Right lobe of liver (tissue), 6 donors: Measurements from ENCODE around the gene LAMA1. TPM values are rescaled to one million over a fixed set of nuclear protein-coding genes. Genes with fewer than 3 reads are reported as not detected.

Experiments
- ATAC-seq, 4 donors: fragments of 200-7000 bp; cut with Tn5 transposase; one replicate each; pipeline ENCODE4 v1.9.1; 2020; ENCODE audit warnings: mild to moderate bottlenecking in 4 of 4, moderate library complexity in 4 of 4
- DNase-seq, 3 donors: peaks; one replicate each; pipeline ENCODE4 v3.0.0-alpha.2; 2020
- H3K27ac ChIP-seq, 3 donors: fragments of 200-600 bp; one replicate each; pipeline ENCODE4 v1.8.0; 2022
- H3K27me3 ChIP-seq, 2 donors: fragments of 200-600 bp; one replicate each; pipeline ENCODE4 v1.8.0; 2022
- H3K36me3 ChIP-seq, 4 donors: fragments of 200-600 bp; sonication (generic) in 1 of 4; one replicate each; pipeline versions ENCODE4 v1.5.1 to v1.8.0; 2017 to 2022; ENCODE audit warnings: control low read depth in 1 of 4
- H3K4me1 ChIP-seq, 4 donors: fragments of 200-600 bp; sonication (generic) in 1 of 4; one replicate each; pipeline versions ENCODE4 v1.5.1 to v1.8.0; 2017 to 2022; ENCODE audit warnings: control low read depth in 1 of 4
- H3K4me3 ChIP-seq, 3 donors: fragments of 200-600 bp; one replicate each; pipeline ENCODE4 v1.8.0; 2022
- H3K9me3 ChIP-seq, 4 donors: fragments of 200-600 bp; sonication (generic) in 1 of 4; one replicate each; pipeline versions ENCODE4 v1.5.1 to v1.8.0; 2017 to 2022; ENCODE audit warnings: control low read depth in 1 of 4
- POLR2A ChIP-seq: fragments of 450-650 bp; IDR thresholded peaks from one replicate; pipeline ENCODE4 v1.6.1; 2017; ENCODE audit warnings: antibody characterized with exemption, mild to moderate bottlenecking
- WGBS: methylation state at CpG from one replicate; pipeline ENCODE4 v1.1.6; 2018; ENCODE audit warnings: low coverage, low lambda C conversion rate; ENCODE audit not compliant: insufficient coverage; ENCODE audit errors: missing lambda C conversion rate; 5-methylcytosine and 5-hydroxymethylcytosine counted together
- intact Hi-C, 2 donors: fragments of 100-400 bp; cut with DNase I; formaldehyde crosslinking; loops; one replicate each; pipeline versions ENCODE4 v1.11.2 to v1.14.1; 2022
- total RNA-seq, 6 experiments: library from RNA; depleted of rRNA in 2 of 6; stranded (reverse); fragments of >200 nt in 2 of 6; fragmentation: NEBNext Ultra II Directional in 3 of 6; extraction: Animal tissue kit (Norgen Biotek cat#: 25700) in 3 of 6; gene quantifications; one replicate each; pipeline versions ENCODE4 v1.1.0 to v1.2.4, GENCODE V29; 2016 to 2023
- TF ChIP-seq, protein P1 (sequence below), 4 donors: fragments of 200-600 bp in 3 of 4; fragments of 450-650 bp in 1 of 4; IDR thresholded peaks; one replicate each; pipeline versions ENCODE4 v1.5.1 to v1.8.0; 2016 to 2022; ENCODE audit warnings: antibody characterized with exemption in 4 of 4, mild to moderate bottlenecking in 2 of 4
- donor health status: DM: no; HTN: yes; CAD: no.
- donor health status: DM: no; HTN: no; CAD: no.
- donor health status: DM: no; HTN: no; CAD: no.
- donor health status: DM: no; HTN: yes; CAD: no.
- donor health status: DM: no; HTN: yes; CAD: no.

The LAMA1 gene
- total RNA-seq, 6 experiments from 2014 or later = 0.06 to 0.56 (median 0.29) TPM

DNA sequence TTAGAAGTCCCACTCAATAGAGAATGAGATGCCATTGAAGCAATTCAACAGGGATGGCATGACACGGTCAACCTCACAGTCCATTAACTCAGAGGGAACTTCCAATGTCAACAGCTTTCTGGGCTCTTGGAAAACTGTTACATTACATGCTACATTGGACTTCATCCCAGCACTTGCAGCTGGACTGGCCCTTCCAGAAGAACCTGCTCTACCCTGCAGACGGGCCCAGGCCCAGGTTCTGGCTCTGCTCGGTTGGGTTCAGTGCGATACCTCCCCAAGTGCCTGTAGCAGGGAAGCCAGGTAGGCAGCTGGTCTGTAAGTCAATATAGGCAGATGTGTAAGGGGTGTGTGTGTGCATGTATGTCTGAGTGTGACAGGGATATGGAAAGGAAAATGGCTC is 12.9 kb downstream of the LAMA1 start:
- Histone ChIP-seq H3K36me3 (no peaks in the 10 kb centered on the region), H3K4me1 (no peaks in the 10 kb centered on the region), H3K4me3 (no peak overlapping the region), H3K9me3 (no peaks in the 10 kb centered on the region), H3K27me3 (no peaks in the 10 kb centered on the region), H3K27ac (no peak overlapping the region)
- intact Hi-C loops = no loop called here
- DNase-seq (no peak), ATAC-seq (no peak)
- 81% methylated on average over 4 of the region's 4 CpGs for WGBS
- TF ChIP-seq, protein P1, sequence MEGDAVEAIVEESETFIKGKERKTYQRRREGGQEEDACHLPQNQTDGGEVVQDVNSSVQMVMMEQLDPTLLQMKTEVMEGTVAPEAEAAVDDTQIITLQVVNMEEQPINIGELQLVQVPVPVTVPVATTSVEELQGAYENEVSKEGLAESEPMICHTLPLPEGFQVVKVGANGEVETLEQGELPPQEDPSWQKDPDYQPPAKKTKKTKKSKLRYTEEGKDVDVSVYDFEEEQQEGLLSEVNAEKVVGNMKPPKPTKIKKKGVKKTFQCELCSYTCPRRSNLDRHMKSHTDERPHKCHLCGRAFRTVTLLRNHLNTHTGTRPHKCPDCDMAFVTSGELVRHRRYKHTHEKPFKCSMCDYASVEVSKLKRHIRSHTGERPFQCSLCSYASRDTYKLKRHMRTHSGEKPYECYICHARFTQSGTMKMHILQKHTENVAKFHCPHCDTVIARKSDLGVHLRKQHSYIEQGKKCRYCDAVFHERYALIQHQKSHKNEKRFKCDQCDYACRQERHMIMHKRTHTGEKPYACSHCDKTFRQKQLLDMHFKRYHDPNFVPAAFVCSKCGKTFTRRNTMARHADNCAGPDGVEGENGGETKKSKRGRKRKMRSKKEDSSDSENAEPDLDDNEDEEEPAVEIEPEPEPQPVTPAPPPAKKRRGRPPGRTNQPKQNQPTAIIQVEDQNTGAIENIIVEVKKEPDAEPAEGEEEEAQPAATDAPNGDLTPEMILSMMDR (IDR thresholded peaks at IDR 0.05) = no peak
- TF ChIP-seq POLR2A = no peak

DNA sequence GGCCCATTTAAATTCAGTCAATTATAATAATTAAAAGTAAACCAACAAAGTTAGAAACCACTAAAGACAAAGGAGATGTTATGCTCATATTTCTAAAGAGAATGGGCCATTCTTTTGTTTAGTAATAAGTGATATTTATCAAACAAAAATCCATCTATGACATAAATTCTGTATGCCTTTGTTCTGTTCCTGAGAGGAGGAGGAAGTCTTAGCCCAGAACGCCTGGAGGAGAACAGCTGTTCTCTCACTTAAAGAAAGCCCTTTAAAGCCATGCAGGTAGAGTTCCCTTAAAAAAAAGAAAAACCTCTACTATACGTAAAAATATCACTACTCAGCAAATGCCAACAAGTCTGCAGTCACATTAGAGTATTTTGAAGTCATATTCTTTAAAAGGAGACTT is 15.5 kb downstream of the LAMA1 start:
- WGBS = 32% methylated on average over 2 of the region's 2 CpGs

DNA sequence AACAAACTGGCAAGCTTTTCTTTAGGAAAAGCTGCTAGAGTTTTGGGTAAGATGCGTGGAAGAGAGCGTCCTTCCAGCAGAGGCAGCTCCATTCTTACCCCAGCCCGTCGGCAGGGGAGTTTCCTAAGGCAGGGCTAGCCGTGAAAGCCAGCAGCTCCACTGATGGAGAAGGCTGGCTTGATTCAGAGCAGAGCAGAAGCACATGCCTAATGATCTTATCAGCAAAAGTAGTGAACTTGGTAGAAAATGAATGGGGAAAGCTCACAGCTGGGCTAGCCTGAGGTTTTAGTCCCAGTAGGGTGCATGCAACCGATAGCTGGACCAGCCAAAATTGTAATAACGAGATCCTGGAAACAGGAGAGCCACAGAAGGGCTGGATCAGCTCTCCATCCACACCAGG is 20.8 kb downstream of the LAMA1 start:
- intact Hi-C loops = no loop called here
- Histone ChIP-seq H3K9me3 (no peaks in the 10 kb centered on the region), H3K4me3 (no peak overlapping the region), H3K27me3 (no peaks in the 10 kb centered on the region), H3K27ac (no peak overlapping the region), H3K36me3 (no peaks in the 10 kb centered on the region), H3K4me1 (no peaks in the 10 kb centered on the region)
- TF ChIP-seq, protein P1 (IDR thresholded peaks at IDR 0.05) = no peak
- TF ChIP-seq POLR2A = no peak
- ATAC-seq = no peak
- 40% methylated on average over 7 of the region's 7 CpGs for WGBS
- DNase-seq = no peak

More for the DNA sequence above, 15.5 kb downstream of the LAMA1 start:
- DNase-seq (no peak), ATAC-seq (no peak)
- H3K36me3 ChIP-seq = no peaks in the 10 kb centered on the region
- H3K27ac ChIP-seq = no peak overlapping the region
- no peaks in the 10 kb centered on the region for H3K9me3 ChIP-seq
- TF ChIP-seq, protein P1 (IDR thresholded peaks at IDR 0.05) = no peak
- no peak for TF ChIP-seq POLR2A
- H3K27me3 ChIP-seq = no peaks in the 10 kb centered on the region
- intact Hi-C loops = no loop called here
- no peak overlapping the region for H3K4me3 ChIP-seq
- no peaks in the 10 kb centered on the region for H3K4me1 ChIP-seq

DNA sequence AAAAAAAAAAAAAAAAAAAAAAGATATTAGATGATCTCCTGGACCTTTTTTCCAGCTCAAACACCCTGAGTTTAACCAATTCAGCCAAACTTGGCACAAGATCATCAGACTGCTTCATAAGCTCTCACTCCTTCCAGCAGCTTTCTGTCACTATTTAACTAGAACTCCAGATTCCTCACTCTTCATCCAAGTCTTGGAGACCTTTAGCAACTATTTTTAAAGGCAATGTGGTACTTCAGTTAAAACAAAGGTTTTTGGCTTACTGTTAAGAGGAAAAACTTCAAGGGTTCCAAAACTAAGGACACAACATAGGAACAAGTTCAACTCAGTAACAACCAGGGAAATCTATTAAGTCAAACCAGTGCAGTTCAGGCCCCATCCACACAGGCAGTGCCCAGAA is 23.2 kb downstream of the LAMA1 start:
- no peak for TF ChIP-seq POLR2A
- TF ChIP-seq, protein P1 (IDR thresholded peaks at IDR 0.05) = no peak
- intact Hi-C loops = no loop called here
- no peak for ATAC-seq

DNA sequence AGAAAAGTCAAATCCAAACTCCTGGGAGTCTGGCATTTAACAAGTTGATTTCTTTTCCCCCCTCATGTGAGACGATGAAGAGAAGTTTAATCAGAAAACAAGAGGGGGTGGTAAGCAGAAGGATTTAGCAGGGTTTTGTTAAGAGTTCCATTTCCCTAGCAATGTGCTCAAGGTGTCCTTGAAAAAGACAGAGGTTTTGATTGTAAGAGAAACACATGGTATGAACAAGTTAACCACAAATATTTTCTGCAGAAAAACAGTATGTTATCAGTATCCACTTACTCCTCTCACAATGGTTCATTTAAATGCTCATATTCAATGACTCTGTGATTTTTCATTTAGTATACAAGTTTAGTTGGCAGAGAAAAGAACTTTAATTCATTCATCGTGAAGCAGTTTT is 26.8 kb downstream of the LAMA1 start:
- no peaks in the 10 kb centered on the region for H3K36me3 ChIP-seq
- no peaks in the 10 kb centered on the region for H3K4me1 ChIP-seq
- no peak for TF ChIP-seq POLR2A
- no peak overlapping the region for H3K27ac ChIP-seq
- DNase-seq = no peak
- no peak overlapping the region for H3K4me3 ChIP-seq
- WGBS = 29% methylated on average over 2 of the region's 2 CpGs
- H3K9me3 ChIP-seq = no peaks in the 10 kb centered on the region
- intact Hi-C loops = no loop called here
- no peak for ATAC-seq
- no peaks in the 10 kb centered on the region for H3K27me3 ChIP-seq

More for the DNA sequence above, 23.2 kb downstream of the LAMA1 start:
- Histone ChIP-seq H3K27me3 (no peaks in the 10 kb centered on the region), H3K4me1 (no peaks in the 10 kb centered on the region), H3K27ac (no peak overlapping the region), H3K36me3 (no peaks in the 10 kb centered on the region), H3K9me3 (no peaks in the 10 kb centered on the region), H3K4me3 (no peak overlapping the region)
- DNase-seq = no peak
